WTC11 (cell line): ENCODE measurements around the gene OPN3. TPM values are rescaled to one million over a fixed set of nuclear protein-coding genes. Genes with fewer than 3 reads are reported as not detected.

Experiments used
- ATAC-seq: fragments of 200-7000 bp; cut with Tn5 transposase; 2 replicates; pipeline ENCODE4 v1.10.0; 2021; ENCODE audit warnings: mild to moderate bottlenecking, moderate library complexity
- CTCF ChIA-PET: fragments of 300-600 bp; sonication (Branson Sonifier 250); formaldehyde crosslinking; loops from one replicate; lab custom pipeline; 2021; ENCODE audit warnings: antibody characterized with exemption; lab: Charles Lee
- POLR2A ChIA-PET: fragments of 350-600 bp; sonication (Branson Sonifier 250); formaldehyde crosslinking; loops from one replicate; lab custom pipeline; 2021; ENCODE audit warnings: antibody characterized with exemption; lab: Charles Lee
- DNase-seq: peaks from one replicate; pipeline ENCODE4 v3.0.0; 2021; ENCODE audit warnings: low spot score
- H3K27ac Mint-ChIP-seq: 2 replicates; pipeline ENCODE4 v1.8.0; 2021; ENCODE audit warnings: mixed read lengths
- H3K27me3 Mint-ChIP-seq: 2 replicates; pipeline ENCODE4 v1.8.0; 2021; ENCODE audit warnings: low read depth, mild to moderate bottlenecking, moderate library complexity, mixed read lengths
- H3K36me3 Mint-ChIP-seq: 2 replicates; pipeline ENCODE4 v1.8.0; 2021; ENCODE audit warnings: mixed read lengths
- H3K4me1 Mint-ChIP-seq: 2 replicates; pipeline ENCODE4 v1.8.0; 2022; ENCODE audit warnings: mixed read lengths
- H3K4me3 Mint-ChIP-seq: 2 replicates; pipeline ENCODE4 v1.8.0; 2021; ENCODE audit warnings: mild to moderate bottlenecking, moderate library complexity, mixed read lengths
- H3K9me3 Mint-ChIP-seq: 2 replicates; pipeline ENCODE4 v1.8.0; 2021; ENCODE audit warnings: mixed read lengths
- CREM ChIP-seq: sonication (generic); formaldehyde crosslinking; IDR thresholded peaks from 2 replicates; pipeline ENCODE4 v1.8.1; 2022; ENCODE audit warnings: mild to moderate bottlenecking, missing genetic modification reagents, moderate library complexity
- ETV6 ChIP-seq: sonication (generic); formaldehyde crosslinking; IDR thresholded peaks from 2 replicates; pipeline ENCODE4 v1.8.1; 2022; ENCODE audit warnings: mild to moderate bottlenecking, missing genetic modification reagents
- FOXJ3 ChIP-seq: sonication (generic); formaldehyde crosslinking; IDR thresholded peaks from 2 replicates; pipeline ENCODE4 v1.9.0; 2021; ENCODE audit warnings: missing genetic modification reagents, mild to moderate bottlenecking, borderline replicate concordance
- FOXP1 ChIP-seq: sonication (generic); formaldehyde crosslinking; IDR thresholded peaks from 2 replicates; pipeline ENCODE4 v1.8.0; 2022; ENCODE audit warnings: missing genetic modification reagents, mild to moderate bottlenecking, moderate library complexity, borderline replicate concordance
- GTF2I ChIP-seq: fragments of 250-450 bp; sonication (Bioruptor Pico); conservative IDR thresholded peaks from 2 replicates; pipeline ENCODE4 v1.4.0; 2021; ENCODE audit warnings: mild to moderate bottlenecking
- IRF2 ChIP-seq: sonication (generic); formaldehyde crosslinking; IDR thresholded peaks from 2 replicates; pipeline ENCODE4 v1.8.0; 2022; ENCODE audit warnings: low read depth, missing genetic modification reagents, borderline replicate concordance
- JAZF1 ChIP-seq: fragments of 250-450 bp; sonication (Bioruptor Pico); IDR thresholded peaks from 2 replicates; pipeline ENCODE4 v1.9.0; 2021; ENCODE audit warnings: moderate library complexity, mild to moderate bottlenecking, inconsistent platforms
- JUN ChIP-seq: sonication (generic); formaldehyde crosslinking; IDR thresholded peaks from 2 replicates; pipeline ENCODE4 v1.8.0; 2023; ENCODE audit warnings: mild to moderate bottlenecking, missing genetic modification reagents
- NFYB ChIP-seq: sonication (generic); formaldehyde crosslinking; conservative IDR thresholded peaks from 2 replicates; pipeline ENCODE4 v1.8.0; 2022; ENCODE audit warnings: low read depth, missing genetic modification reagents
- RORB ChIP-seq: fragments of 250-450 bp; sonication (Bioruptor Pico); IDR thresholded peaks from 2 replicates; pipeline ENCODE4 v1.9.0; 2021; ENCODE audit warnings: mild to moderate bottlenecking
- TEAD4 ChIP-seq: sonication (generic); formaldehyde crosslinking; IDR thresholded peaks from 2 replicates; pipeline ENCODE4 v1.8.0; 2022; ENCODE audit warnings: mild to moderate bottlenecking, missing genetic modification reagents
- ZNF219 ChIP-seq: sonication (generic); formaldehyde crosslinking; IDR thresholded peaks from 2 replicates; pipeline ENCODE4 v1.8.0; 2023; ENCODE audit warnings: missing genetic modification reagents, mild to moderate bottlenecking, borderline replicate concordance
- ZNF263 ChIP-seq: sonication (generic); formaldehyde crosslinking; IDR thresholded peaks from 2 replicates; pipeline ENCODE4 v1.8.1; 2022; ENCODE audit warnings: low read depth, mild to moderate bottlenecking, moderate library complexity, missing genetic modification reagents
- total RNA-seq: library from RNA; stranded (reverse); gene quantifications from 3 replicates; pipeline ENCODE4 v1.2.3, GENCODE V29; 2021
- TF ChIP-seq, protein P1 (sequence below): fragments of 200-600 bp; IDR thresholded peaks from 2 replicates; pipeline ENCODE4 v1.8.0; 2022; ENCODE audit warnings: antibody characterized with exemption
- TF ChIP-seq, protein P2 (sequence below): sonication (generic); formaldehyde crosslinking; IDR thresholded peaks from 2 replicates; pipeline ENCODE4 v1.8.1; 2022; ENCODE audit warnings: mild to moderate bottlenecking, moderate library complexity, missing genetic modification reagents

OPN3 gene
- total RNA-seq, 1 experiment from 2014 or later, result 17.2 TPM

DNA sequence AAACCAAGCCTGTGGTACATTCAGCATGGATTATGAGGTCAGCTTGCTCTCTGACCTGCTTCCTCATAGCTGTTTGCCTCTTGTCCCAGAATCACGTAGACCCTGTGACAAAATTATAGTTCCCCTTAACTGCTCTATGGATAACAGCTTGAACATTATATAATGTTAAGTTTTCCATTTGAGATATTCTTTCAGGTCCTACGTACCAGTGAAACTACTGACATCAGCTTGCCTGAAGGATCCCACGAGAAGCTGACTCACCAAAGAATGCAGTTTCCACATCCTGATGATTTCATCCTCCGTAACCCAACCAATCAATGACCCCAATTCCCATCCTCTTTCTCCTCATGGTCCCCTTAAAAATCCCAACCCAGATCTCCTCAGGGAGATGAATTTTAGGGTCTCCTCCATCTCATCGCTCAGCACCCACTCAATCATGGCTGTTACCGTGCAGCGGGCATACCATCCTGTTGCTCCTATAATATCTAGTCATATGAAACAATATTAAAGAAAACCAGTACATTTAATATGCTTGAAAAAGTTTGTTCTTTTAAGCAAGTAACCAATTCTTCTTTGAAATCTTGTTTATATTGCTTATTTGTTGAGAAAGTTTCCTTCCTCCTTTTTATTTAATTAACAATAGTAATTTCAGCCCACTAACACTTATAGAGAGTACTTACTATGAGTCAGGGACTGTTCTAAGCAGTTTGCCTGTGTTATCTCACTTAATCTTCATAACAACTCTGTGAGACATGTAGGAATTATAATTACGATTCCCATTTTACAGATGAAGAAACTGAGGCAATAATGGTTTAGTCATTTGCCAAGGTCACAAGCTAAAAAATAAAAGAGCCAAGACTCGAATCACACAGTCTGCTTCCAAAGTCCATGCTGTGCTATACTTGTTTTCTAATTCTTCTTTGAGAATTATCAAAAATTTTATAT, 27.4 kb downstream of the OPN3 start:
- POLR2A ChIA-PET, result no interaction called here
- DNase-seq (no peak), ATAC-seq (no peak)

DNA sequence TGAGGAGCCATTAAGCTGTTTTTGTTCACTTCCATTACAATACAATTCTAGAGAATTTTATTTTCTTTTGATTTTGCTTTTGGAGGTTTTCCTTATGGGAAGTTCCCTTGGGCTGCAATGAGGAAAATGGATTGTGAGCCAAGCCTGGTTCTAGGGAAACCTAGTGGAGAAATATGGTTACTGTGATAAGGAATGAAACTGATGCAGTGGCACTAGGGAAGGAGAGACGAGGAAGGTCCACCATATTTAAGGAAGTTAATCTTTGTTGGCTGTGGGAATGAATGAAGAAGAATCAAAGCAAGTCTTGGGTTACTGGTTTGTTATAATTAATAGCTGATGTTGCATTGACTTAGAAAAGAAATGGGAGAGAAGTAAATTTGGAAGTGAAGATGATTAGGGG, 28.4 kb downstream of the OPN3 start:
- TF ChIP-seq FOXJ3 (CRISPR knock-in tag) (no peak), FOXP1 (CRISPR knock-in tag) (no peak), JAZF1 (no peak), ZNF219 (CRISPR knock-in tag) (no peak), TEAD4 (CRISPR knock-in tag) (no peak), ETV6 (CRISPR knock-in tag) (no peak), ZNF263 (CRISPR knock-in tag) (no peak)
- POLR2A ChIA-PET, result no interaction called here
- H3K27me3 Mint-ChIP-seq, result no peaks in the 10 kb centered on the region
- H3K4me3 Mint-ChIP-seq, result no peak overlapping the region
- CTCF ChIA-PET, result interaction anchor here (0.6 to 2.0 kb wide), 9 partner anchors 10 to 237 kb away, joined by 3 to 8 read pairs (median 4); partner anchors contain the start of gene EXO1
- no peak overlapping the region for H3K27ac Mint-ChIP-seq
- H3K4me1 Mint-ChIP-seq, result no peaks in the 10 kb centered on the region
- DNase-seq (no peak), ATAC-seq (peak; percentile 39)
- no peaks in the 10 kb centered on the region for H3K36me3 Mint-ChIP-seq
- H3K9me3 Mint-ChIP-seq, result no peaks in the 10 kb centered on the region

More for the DNA sequence above, 27.4 kb downstream of the OPN3 start:
- Mint-ChIP-seq H3K9me3 (no peaks in the 10 kb centered on the region), H3K27me3 (no peaks in the 10 kb centered on the region), H3K27ac (no peak overlapping the region), H3K4me1 (no peaks in the 10 kb centered on the region), H3K4me3 (no peak overlapping the region), H3K36me3 (no peaks in the 10 kb centered on the region)
- CTCF ChIA-PET, result no interaction called here
- TF ChIP-seq GTF2I (CRISPR knock-in tag), result no peak
- no peak for TF ChIP-seq JUN (CRISPR knock-in tag)
- TF ChIP-seq NFYB (CRISPR knock-in tag), result no peak
- TF ChIP-seq CREM, result no peak
- TF ChIP-seq, protein P1, sequence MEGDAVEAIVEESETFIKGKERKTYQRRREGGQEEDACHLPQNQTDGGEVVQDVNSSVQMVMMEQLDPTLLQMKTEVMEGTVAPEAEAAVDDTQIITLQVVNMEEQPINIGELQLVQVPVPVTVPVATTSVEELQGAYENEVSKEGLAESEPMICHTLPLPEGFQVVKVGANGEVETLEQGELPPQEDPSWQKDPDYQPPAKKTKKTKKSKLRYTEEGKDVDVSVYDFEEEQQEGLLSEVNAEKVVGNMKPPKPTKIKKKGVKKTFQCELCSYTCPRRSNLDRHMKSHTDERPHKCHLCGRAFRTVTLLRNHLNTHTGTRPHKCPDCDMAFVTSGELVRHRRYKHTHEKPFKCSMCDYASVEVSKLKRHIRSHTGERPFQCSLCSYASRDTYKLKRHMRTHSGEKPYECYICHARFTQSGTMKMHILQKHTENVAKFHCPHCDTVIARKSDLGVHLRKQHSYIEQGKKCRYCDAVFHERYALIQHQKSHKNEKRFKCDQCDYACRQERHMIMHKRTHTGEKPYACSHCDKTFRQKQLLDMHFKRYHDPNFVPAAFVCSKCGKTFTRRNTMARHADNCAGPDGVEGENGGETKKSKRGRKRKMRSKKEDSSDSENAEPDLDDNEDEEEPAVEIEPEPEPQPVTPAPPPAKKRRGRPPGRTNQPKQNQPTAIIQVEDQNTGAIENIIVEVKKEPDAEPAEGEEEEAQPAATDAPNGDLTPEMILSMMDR, result no peak
- no peak for TF ChIP-seq IRF2 (CRISPR knock-in tag)
- no peak for TF ChIP-seq RORB

DNA sequence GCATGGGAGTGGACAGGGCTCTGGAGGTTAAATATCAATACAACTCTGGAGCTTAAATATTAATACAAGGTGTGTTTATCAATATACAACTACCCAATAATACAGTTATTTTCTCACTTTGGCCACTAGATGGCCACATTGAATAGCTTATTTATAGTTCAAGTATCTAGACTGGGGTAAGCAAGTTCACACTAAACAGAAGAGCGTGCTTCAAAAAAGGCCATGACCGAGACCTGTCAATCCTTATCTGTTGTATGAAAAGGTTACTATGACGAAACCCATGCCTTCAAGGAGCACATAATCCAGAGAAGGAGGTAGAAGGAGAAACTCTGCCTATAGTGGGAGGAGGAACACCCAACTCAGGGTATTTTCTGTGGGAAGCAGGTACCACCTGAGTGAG, 29.1 kb downstream of the OPN3 start:
- Mint-ChIP-seq H3K27ac (no peak overlapping the region), H3K9me3 (no peaks in the 10 kb centered on the region), H3K4me1 (no peaks in the 10 kb centered on the region), H3K4me3 (no peak overlapping the region), H3K27me3 (no peaks in the 10 kb centered on the region), H3K36me3 (no peaks in the 10 kb centered on the region)
- ChIA-PET POLR2A (no interaction called here), CTCF (interaction anchor here (0.5 to 2.0 kb wide), 25 partner anchors 8 to 375 kb away, joined by 3 to 8 read pairs (median 4); partner anchors contain the start of genes CHML, EXO1 and OPN3)
- DNase-seq, result no peak
- TF ChIP-seq, protein P1, result peak; percentile 64
- TF ChIP-seq, protein P2, sequence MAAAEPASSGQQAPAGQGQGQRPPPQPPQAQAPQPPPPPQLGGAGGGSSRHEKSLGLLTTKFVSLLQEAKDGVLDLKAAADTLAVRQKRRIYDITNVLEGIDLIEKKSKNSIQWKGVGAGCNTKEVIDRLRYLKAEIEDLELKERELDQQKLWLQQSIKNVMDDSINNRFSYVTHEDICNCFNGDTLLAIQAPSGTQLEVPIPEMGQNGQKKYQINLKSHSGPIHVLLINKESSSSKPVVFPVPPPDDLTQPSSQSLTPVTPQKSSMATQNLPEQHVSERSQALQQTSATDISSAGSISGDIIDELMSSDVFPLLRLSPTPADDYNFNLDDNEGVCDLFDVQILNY (CRISPR knock-in tag), result no peak
- ATAC-seq, result peak; percentile 81
